AG09319 (cell line): ENCODE results near the gene OXCT2.

Source experiments
- DNase-seq: peaks from one replicate; pipeline ENCODE4 v3.0.0-alpha.2; 2010; ENCODE audit warnings: low read depth; ENCODE audit errors: extremely low read depth
- TF ChIP-seq, protein P1 (sequence below): IDR thresholded peaks from 2 replicates; pipeline ENCODE4 v1.5.1; 2011; ENCODE audit warnings: low read depth, mild to moderate bottlenecking, inconsistent platforms, low read length, moderate library complexity

Gene OXCT2

DNA sequence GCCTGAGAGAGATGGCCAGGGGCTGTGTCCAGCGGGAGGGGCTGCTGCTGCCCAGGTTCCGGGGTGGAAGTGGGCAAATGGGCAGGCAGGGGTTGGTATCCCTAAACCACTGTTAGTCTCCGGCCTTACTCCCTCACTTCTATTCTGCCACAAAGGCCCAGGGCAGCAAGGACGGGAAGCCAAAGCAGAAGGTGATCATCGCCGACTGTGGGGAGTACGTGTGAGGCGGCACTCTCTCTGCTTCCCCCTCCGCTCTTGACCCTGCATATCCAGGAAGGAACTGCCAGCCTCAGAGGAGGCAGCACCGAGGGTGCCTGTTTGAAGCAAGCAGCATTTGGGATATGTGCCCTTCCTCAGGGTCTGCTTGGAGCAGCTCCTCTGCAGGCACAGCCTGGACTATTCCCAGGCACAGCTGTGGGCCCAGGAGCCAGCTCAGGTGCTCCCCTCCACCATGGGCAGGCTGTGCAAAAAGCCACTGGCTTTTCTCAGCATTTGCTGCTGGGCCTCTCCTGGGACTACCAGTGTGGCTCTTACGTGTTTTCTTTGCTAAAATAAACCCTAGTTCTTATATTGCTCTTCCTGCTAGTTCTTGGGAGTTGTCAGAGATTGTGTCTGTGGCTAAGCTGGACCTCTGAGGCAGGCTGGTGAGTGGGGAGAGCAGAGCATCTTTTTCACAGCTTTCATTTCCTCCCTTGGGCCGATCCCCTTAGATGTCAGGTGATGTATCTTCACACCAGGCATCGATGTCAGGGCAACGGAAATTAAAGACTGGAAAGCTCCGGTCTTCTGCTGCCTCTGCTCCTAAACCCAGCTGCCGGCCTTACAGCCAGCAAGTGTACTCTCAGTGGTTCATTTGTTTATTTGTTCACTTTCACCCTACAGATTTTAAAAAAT is 17.8 kb downstream of the OXCT2 start:
- TF ChIP-seq, protein P1, sequence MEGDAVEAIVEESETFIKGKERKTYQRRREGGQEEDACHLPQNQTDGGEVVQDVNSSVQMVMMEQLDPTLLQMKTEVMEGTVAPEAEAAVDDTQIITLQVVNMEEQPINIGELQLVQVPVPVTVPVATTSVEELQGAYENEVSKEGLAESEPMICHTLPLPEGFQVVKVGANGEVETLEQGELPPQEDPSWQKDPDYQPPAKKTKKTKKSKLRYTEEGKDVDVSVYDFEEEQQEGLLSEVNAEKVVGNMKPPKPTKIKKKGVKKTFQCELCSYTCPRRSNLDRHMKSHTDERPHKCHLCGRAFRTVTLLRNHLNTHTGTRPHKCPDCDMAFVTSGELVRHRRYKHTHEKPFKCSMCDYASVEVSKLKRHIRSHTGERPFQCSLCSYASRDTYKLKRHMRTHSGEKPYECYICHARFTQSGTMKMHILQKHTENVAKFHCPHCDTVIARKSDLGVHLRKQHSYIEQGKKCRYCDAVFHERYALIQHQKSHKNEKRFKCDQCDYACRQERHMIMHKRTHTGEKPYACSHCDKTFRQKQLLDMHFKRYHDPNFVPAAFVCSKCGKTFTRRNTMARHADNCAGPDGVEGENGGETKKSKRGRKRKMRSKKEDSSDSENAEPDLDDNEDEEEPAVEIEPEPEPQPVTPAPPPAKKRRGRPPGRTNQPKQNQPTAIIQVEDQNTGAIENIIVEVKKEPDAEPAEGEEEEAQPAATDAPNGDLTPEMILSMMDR = no peak
- DNase-seq = no peak

DNA sequence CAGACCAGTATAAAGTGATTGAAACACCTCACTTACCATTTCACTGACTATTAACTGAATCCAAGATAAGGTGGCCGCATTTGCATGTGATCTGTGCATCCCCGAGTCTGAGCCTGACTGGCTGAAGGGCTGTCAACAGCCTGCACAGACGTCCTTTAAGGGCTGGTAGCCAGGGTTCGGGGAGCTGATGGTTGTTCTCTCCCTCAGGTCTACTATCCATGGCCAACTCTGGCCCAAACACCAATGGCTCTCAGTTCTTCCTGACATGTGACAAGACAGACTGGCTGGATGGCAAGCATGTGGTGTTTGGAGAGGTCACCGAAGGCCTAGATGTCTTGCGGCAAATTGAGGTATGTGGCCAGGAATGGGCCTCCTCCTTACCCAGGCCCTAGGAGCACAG is 18.4 kb downstream of the OXCT2 start:
- TF ChIP-seq, protein P1 = no peak
- DNase-seq = no peak

DNA sequence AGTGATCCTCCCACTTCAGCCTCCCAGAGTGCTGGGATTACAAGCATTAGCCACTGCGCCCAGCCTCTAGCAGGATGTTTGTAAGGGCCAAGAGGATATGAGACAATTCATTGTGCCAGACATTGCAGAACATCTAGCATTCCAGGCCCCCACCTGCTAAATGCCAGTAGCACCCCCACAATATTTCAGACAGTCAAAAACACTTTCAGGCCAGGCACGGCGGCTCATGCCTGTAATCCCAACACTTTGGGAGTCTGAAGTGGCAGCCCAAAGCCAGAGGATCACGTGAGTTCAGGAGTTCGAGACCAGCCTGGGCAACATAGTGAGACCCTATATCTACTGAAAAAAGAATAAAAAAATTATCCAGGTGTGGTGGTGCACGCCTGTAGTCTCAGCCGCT is 19.6 kb downstream of the OXCT2 start:
- TF ChIP-seq, protein P1 = no peak
- no peak for DNase-seq

DNA sequence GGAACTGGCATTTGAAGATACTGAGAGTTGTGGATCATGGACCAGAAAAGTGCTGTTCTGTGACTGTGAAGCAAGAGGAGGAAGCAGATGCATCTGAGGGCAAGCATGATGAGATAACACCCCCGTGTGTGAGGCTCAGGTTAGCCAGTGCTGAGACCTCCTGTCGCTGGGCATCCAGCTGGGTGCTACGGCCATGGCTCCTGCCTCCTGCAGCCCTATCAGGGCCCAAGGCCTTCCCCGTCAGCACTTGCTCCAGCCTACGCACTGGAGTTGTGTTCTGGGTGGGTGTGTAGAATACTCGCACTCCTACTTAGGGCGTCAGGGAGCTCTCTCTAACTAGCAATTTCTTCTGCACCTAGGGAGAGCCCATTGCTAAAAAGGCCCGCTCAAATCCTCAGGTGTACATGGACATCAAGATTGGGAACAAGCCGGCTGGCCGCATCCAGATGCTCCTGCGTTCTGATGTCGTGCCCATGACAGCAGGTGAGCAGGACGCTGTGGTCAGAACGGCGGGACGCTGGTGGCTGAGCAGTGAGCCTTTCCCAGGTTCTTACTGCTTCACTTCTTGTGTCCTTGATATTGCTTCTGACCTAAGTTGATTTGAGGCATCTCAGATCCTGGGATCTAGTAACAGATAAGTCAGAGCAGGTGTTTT is 26.0 kb downstream of the OXCT2 start:
- no peak for DNase-seq
- TF ChIP-seq, protein P1 = no peak

DNA sequence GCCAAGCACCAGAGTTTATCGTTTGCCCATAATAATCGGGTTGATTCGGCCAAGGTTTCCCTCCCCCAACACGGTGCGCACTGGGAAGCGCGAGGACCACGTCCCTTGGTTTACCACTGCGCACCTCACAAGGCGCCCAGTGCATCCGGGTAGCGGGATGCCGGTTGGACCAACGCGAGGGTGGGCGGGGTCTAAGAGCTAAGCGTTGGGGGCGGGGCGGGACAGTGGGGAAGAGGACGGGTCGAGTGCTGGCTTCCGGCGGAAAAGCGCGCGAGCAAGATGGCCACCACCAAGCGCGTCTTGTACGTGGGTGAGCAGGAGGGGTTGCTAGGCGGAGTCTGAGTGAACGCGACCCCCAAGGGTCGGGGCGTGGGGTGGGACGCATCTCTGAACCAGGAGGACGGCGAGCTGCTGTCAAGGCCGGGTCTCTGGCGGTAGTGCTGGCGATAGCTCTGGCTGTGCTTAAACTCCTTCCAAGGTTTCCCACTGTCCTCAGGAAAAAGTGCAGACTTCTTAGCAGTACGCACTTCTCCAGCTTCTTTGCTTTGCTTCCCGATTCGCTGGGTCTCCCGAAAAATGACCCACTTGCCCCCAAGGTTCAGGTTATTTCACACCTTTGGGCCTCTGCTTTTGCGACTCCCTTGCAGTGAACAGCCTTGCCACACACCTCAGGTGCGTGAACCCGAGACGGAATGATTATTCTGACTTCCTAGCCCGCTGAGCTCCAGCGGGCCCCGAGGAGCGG is 32.4 kb downstream of the OXCT2 start, which contains the start of gene PPIE:
Gene PPIE, plus strand, starts transcription at position 261 of the 745 bp plus-strand sequence. Its CDS starts 19 bp downstream, at position 280.
- TF ChIP-seq, protein P1 = no peak
- peak; percentile 62 for DNase-seq

DNA sequence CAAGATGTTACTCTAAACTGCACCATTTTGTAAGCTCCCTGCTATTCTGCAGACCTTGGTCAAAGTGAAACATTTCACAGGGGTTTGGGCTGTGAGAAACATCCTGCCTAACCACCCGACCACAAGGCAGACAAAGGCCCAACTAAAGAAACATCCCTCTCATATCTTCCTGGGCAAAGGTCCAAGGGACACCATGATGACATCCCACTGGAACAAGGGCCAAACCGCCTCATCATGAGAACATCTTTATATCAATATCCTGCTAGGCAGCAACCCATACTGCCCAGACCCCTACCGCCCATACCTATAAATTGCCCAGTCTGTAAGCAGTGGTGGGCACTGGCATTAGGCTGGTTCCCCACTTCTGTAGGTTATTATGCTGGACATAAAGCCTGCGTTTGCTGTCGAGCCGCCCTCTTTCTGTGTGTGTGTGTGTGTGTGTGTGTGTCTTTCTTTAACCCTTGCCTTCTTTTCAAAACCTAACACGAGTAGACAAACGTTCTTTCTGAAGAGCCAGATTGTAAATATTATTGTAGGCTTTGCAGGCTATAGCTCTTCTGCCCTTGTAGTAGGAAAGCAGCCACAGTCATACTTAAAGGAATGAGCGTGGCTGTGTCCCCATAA is 33.5 kb downstream of the OXCT2 start:
- DNase-seq = no peak
- TF ChIP-seq, protein P1 = no peak
